Measurements from ENCODE around the gene NPR3. TPM values are rescaled to one million over a fixed set of nuclear protein-coding genes. Genes with fewer than 3 reads are reported as not detected.

Gene NPR3
- total and polyA plus RNA-seq, 3 donors from 2014 or later, result 2.8 to 3.9 (median 3.2) TPM

GRCh38 chr5:32765266-32765665 is 54.1 kb downstream of the NPR3 start:
- 85 to 95% methylated on average over 4 of the region's 4 CpGs for WGBS, 2 donors
- no peak overlapping the region for H3K4me3 ChIP-seq
- H3K36me3 ChIP-seq (ENCODE audit: low read depth, missing control alignments), result no peaks in the 10 kb centered on the region
- no peaks in the 10 kb centered on the region for H3K27me3 ChIP-seq
- DNase-seq, result no peak
- H3K9me3 ChIP-seq, result no peaks in the 10 kb centered on the region
- H3K4me1 ChIP-seq, result no peaks in the 10 kb centered on the region
- no peak overlapping the region for H3K27ac ChIP-seq
- TF ChIP-seq CTCF (IDR thresholded peaks at IDR 0.05) (no peak), POLR2A (IDR thresholded peaks at IDR 0.05) (no peak)
- intact Hi-C loops (cut with DNase I; ENCODE audit: low total_unique reads), result no loop called here

DNA sequence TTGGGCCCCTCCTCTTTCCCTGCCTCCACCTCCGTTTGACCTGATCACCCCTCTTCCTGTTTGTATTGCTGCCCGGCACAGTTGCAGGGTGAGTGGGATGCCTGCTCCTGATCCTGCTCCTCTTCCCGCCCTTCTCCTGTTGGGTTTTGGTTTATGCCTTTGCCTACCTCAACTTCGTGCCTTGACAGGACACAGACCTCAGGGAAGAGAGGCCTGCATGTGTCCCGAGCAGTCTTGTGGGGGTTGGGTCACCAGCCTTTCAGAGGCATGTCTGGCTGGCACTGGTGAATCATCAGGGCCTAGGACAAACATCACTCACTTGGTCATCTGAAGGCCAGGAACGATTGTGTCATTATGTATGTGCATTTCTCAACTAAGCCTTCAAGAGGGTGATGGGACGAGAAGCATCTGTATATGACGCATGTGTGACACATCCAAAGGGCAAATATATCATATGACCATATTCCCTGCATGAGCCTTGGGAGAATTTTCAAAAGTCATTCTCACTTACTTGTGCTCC is 56.9 kb downstream of the NPR3 start:
- Histone ChIP-seq H3K36me3 (ENCODE audit: low read depth, missing control alignments) (no peaks in the 10 kb centered on the region), H3K4me1 (no peaks in the 10 kb centered on the region), H3K27me3 (no peaks in the 10 kb centered on the region), H3K9me3 (no peaks in the 10 kb centered on the region), H3K27ac (no peak overlapping the region), H3K4me3 (no peak overlapping the region)
- intact Hi-C loops (cut with DNase I; ENCODE audit: low total_unique reads), result no loop called here
- WGBS, 2 donors, result 85 to 89% methylated on average over 8 of the region's 8 CpGs
- TF ChIP-seq CTCF (IDR thresholded peaks at IDR 0.05), result no peak
- no peak for DNase-seq

GRCh38 chr5:32769711-32770110 is 58.6 kb downstream of the NPR3 start:
- no peak overlapping the region for H3K4me3 ChIP-seq
- H3K27ac ChIP-seq, result no peak overlapping the region
- intact Hi-C loops (cut with DNase I; ENCODE audit: low total_unique reads), result no loop called here
- no peaks in the 10 kb centered on the region for H3K27me3 ChIP-seq
- no peaks in the 10 kb centered on the region for H3K4me1 ChIP-seq
- 85 to 96% methylated on average over 8 of the region's 8 CpGs for WGBS, 2 donors
- no peaks in the 10 kb centered on the region for H3K9me3 ChIP-seq
- DNase-seq, result no peak
- TF ChIP-seq POLR2A (IDR thresholded peaks at IDR 0.05) (no peak), CTCF (IDR thresholded peaks at IDR 0.05) (no peak)
- H3K36me3 ChIP-seq (ENCODE audit: low read depth, missing control alignments), result no peaks in the 10 kb centered on the region

DNA sequence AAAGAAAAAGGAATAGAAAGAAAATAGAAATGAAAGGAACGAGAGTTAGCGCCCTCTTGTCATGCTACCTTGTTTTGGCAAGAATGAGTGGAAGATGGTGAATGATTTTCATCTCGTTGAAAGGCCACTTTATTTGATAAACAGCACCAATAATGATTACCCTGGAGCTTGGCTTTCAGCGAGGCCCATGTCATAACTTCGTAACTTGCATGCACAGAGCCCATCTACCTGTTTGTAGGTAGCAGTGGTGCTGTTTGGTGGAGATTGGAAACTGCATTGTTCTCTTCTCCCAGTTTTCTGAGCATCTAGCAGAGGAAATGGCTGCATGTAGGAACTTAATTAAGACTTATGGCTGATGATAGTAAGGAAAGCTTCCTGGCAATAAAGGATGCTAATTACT is 59.3 kb downstream of the NPR3 start:
- no peaks in the 10 kb centered on the region for H3K27me3 ChIP-seq
- H3K4me1 ChIP-seq, result no peaks in the 10 kb centered on the region
- 88 to 94% methylated on average over 5 of the region's 5 CpGs for WGBS, 2 donors
- H3K9me3 ChIP-seq, result no peaks in the 10 kb centered on the region
- no peak for TF ChIP-seq CTCF (IDR thresholded peaks at IDR 0.05)
- no peak for TF ChIP-seq POLR2A (IDR thresholded peaks at IDR 0.05)
- H3K4me3 ChIP-seq, result no peak overlapping the region
- intact Hi-C loops (cut with DNase I; ENCODE audit: low total_unique reads), result no loop called here
- no peaks in the 10 kb centered on the region for H3K36me3 ChIP-seq (ENCODE audit: low read depth, missing control alignments)
- no peak for DNase-seq
- no peak overlapping the region for H3K27ac ChIP-seq

- Histone ChIP-seq H3K4me1 (no peaks in the 10 kb centered on the region), H3K27me3 (no peaks in the 10 kb centered on the region), H3K9me3 (no peaks in the 10 kb centered on the region), H3K36me3 (ENCODE audit: low read depth, missing control alignments) (no peaks in the 10 kb centered on the region), H3K27ac (no peak overlapping the region), H3K4me3 (no peak overlapping the region)
- DNase-seq, result peak; percentile 56
- WGBS, 2 donors, result 67 to 74% methylated on average over 9 of the region's 9 CpGs
- no peak for TF ChIP-seq CTCF (IDR thresholded peaks at IDR 0.05)
- TF ChIP-seq POLR2A (IDR thresholded peaks at IDR 0.05), result no peak
- intact Hi-C loops (cut with DNase I; ENCODE audit: low total_unique reads), result no loop called here
Observed at GRCh38 chr5:32771037-32771436, 59.9 kb downstream of the NPR3 start.
